Measurements from ENCODE around the gene SLC35F4.

DNA sequence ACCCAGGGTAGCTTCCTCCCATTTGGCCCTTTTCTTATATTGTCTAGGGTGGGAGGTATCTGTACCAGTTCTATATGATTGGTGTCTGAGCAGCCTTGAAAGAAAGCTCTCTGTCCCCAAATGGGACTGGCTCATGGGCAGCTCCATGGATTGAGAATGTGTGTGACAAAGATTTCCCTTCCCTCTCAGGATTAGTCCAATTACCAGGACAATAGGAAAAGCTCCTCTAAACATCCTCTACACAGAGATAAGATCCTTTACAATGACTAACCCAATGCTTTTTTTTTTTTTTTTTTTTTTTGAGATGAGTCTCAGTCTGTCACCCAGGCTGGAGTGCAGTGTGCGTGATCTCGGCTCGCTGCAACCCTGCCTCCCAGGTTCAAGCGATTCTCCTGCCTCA is 112.1 kb downstream of the SLC35F4 start:
- TF ChIP-seq POLR2A (IDR thresholded peaks at IDR 0.05): no peak
- TF ChIP-seq, protein P1, sequence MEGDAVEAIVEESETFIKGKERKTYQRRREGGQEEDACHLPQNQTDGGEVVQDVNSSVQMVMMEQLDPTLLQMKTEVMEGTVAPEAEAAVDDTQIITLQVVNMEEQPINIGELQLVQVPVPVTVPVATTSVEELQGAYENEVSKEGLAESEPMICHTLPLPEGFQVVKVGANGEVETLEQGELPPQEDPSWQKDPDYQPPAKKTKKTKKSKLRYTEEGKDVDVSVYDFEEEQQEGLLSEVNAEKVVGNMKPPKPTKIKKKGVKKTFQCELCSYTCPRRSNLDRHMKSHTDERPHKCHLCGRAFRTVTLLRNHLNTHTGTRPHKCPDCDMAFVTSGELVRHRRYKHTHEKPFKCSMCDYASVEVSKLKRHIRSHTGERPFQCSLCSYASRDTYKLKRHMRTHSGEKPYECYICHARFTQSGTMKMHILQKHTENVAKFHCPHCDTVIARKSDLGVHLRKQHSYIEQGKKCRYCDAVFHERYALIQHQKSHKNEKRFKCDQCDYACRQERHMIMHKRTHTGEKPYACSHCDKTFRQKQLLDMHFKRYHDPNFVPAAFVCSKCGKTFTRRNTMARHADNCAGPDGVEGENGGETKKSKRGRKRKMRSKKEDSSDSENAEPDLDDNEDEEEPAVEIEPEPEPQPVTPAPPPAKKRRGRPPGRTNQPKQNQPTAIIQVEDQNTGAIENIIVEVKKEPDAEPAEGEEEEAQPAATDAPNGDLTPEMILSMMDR (IDR thresholded peaks at IDR 0.05): no peak
